Gastrocnemius medialis (tissue), 4 donors: ENCODE data around the gene STMN1.
A peak's percentile ranks its signal among the peaks of the same experiment; 100 is the strongest.

Source experiments
- CTCF ChIP-seq, 5 experiments: fragments of 450-650 bp in 3 of 5; fragments of 200-600 bp in 2 of 5; sonication (generic) in 2 of 5; IDR thresholded peaks in 4 of 5; conservative IDR thresholded peaks in 1 of 5; 1 replicate in 4 of 5; 2 replicates in 1 of 5; pipeline ENCODE4 v1.5.1; 2016 to 2019; ENCODE audit warnings: antibody characterized with exemption in 5 of 5, mild to moderate bottlenecking in 3 of 5, moderate library complexity in 3 of 5
- POLR2A ChIP-seq, 2 donors: fragments of 450-650 bp; IDR thresholded peaks; one replicate each; pipeline ENCODE4 v1.6.1; 2017; ENCODE audit warnings: antibody characterized with exemption in 2 of 2, mild to moderate bottlenecking in 2 of 2, moderate library complexity in 2 of 2

GRCh38 chr1:25875154-25875855, 30.9 kb downstream of the STMN1 start, which contains the start of gene PAQR7:
- TF ChIP-seq CTCF (IDR thresholded peaks at IDR 0.05 in 4 of 5, conservative IDR thresholded peaks at IDR 0.05 in 1 of 5) (no peak), POLR2A (IDR thresholded peaks at IDR 0.05) (peak; percentile 32 to 43)
